ENCODE data around the gene TNRC6A.
A peak's percentile ranks its signal among the peaks of the same experiment; 100 is the strongest.
"Not testable (repeated sequence)": the region's sequence is repeated elsewhere in the genome, so short reads cannot be mapped to it uniquely, and the experiment has no call there.

Gene TNRC6A

GRCh38 chr16:24738895-24739294, 9.4 kb downstream of the TNRC6A start:
- Mint-ChIP-seq H3K27ac (no peak overlapping the region), H3K4me1 (peaks cover 80% of the 10 kb centered on the region), H3K9me3 (no peaks in the 10 kb centered on the region), H3K4me3 (no peak overlapping the region), H3K27me3 (no peaks in the 10 kb centered on the region)
- no peak for ATAC-seq
- no peak for DNase-seq

GRCh38 chr16:24741862-24742261, 12.4 kb downstream of the TNRC6A start:
- no peak overlapping the region for H3K27ac Mint-ChIP-seq

GRCh38 chr16:24742610-24743009, 13.2 kb downstream of the TNRC6A start:
- H3K4me3 Mint-ChIP-seq, ATAC-seq, H3K27me3 Mint-ChIP-seq, DNase-seq, H3K27ac Mint-ChIP-seq, H3K9me3 Mint-ChIP-seq: not testable (repeated sequence)
- H3K4me1 Mint-ChIP-seq = peaks cover 82% of the 10 kb centered on the region

More at GRCh38 chr16:24741862-24742261, 12.4 kb downstream of the TNRC6A start:
- Mint-ChIP-seq H3K27me3 (no peaks in the 10 kb centered on the region), H3K4me3 (no peak overlapping the region), H3K4me1 (peaks cover 82% of the 10 kb centered on the region), H3K9me3 (no peaks in the 10 kb centered on the region)
- DNase-seq (no peak), ATAC-seq (no peak)

- Mint-ChIP-seq H3K4me1 (peaks cover 79% of the 10 kb centered on the region), H3K27me3 (no peaks in the 10 kb centered on the region), H3K27ac (no peak overlapping the region), H3K9me3 (no peaks in the 10 kb centered on the region), H3K4me3 (no peak overlapping the region)
- DNase-seq (no peak), ATAC-seq (no peak)
Observed at GRCh38 chr16:24745391-24745790, 15.9 kb downstream of the TNRC6A start.

GRCh38 chr16:24745791-24746190, 16.3 kb downstream of the TNRC6A start:
- Mint-ChIP-seq H3K9me3 (no peaks in the 10 kb centered on the region), H3K27ac (no peak overlapping the region), H3K4me3 (no peak overlapping the region), H3K27me3 (no peaks in the 10 kb centered on the region), H3K4me1 (peaks cover 75% of the 10 kb centered on the region)
- DNase-seq (no peak), ATAC-seq (no peak)

- DNase-seq = no peak
- H3K9me3 Mint-ChIP-seq = no peaks in the 10 kb centered on the region
- H3K27ac Mint-ChIP-seq = peak overlapping the region in 1 of 2 donors; percentile 77
- H3K27me3 Mint-ChIP-seq = no peaks in the 10 kb centered on the region
- no peak for ATAC-seq
- H3K4me1 Mint-ChIP-seq = peaks cover 71% of the 10 kb centered on the region
- no peak overlapping the region for H3K4me3 Mint-ChIP-seq
Observed at GRCh38 chr16:24747441-24747840, 18.0 kb downstream of the TNRC6A start.

GRCh38 chr16:24748242-24748641, 18.8 kb downstream of the TNRC6A start:
- H3K4me1 Mint-ChIP-seq = peaks cover 77% of the 10 kb centered on the region
- DNase-seq (no peak), ATAC-seq (peak; percentile 67)
- no peaks in the 10 kb centered on the region for H3K27me3 Mint-ChIP-seq
- peak overlapping the region in 1 of 2 donors; percentile 80 for H3K27ac Mint-ChIP-seq
- H3K9me3 Mint-ChIP-seq = no peaks in the 10 kb centered on the region
- H3K4me3 Mint-ChIP-seq = no peak overlapping the region

- no peak overlapping the region for H3K4me3 Mint-ChIP-seq
- H3K27me3 Mint-ChIP-seq = no peaks in the 10 kb centered on the region
- H3K27ac Mint-ChIP-seq = no peak overlapping the region
- ATAC-seq = no peak
- no peak for DNase-seq
- H3K4me1 Mint-ChIP-seq = peaks cover 70% of the 10 kb centered on the region
- H3K9me3 Mint-ChIP-seq = no peaks in the 10 kb centered on the region
Observed at GRCh38 chr16:24749310-24749709, 19.9 kb downstream of the TNRC6A start.

- not testable (repeated sequence) for H3K9me3 Mint-ChIP-seq, ATAC-seq, DNase-seq, H3K4me3 Mint-ChIP-seq, H3K27me3 Mint-ChIP-seq, H3K27ac Mint-ChIP-seq
- peaks cover 72% of the 10 kb centered on the region for H3K4me1 Mint-ChIP-seq
Observed at GRCh38 chr16:24749872-24750271, 20.4 kb downstream of the TNRC6A start.

GRCh38 chr16:24753000-24753399, 23.5 kb downstream of the TNRC6A start:
- H3K27me3 Mint-ChIP-seq = no peaks in the 10 kb centered on the region
- H3K4me1 Mint-ChIP-seq = peaks cover 57% of the 10 kb centered on the region
- ATAC-seq = peak; percentile 29
- H3K4me3 Mint-ChIP-seq = peak overlapping the region; percentile 52 to 59
- H3K9me3 Mint-ChIP-seq = no peaks in the 10 kb centered on the region
- DNase-seq = no peak
- peak overlapping the region; percentile 39 to 67 for H3K27ac Mint-ChIP-seq

GRCh38 chr16:24753437-24753836, 24.0 kb downstream of the TNRC6A start:
- Mint-ChIP-seq H3K4me1 (peaks cover 54% of the 10 kb centered on the region), H3K9me3 (no peaks in the 10 kb centered on the region), H3K27ac (peak overlapping the region in 1 of 2 donors; percentile 67), H3K27me3 (no peaks in the 10 kb centered on the region), H3K4me3 (peak overlapping the region; percentile 52 to 59)
- peak; percentile 99 for ATAC-seq
- DNase-seq = peak in 1 of 2 donors; percentile 11

GRCh38 chr16:24754543-24754942, 25.1 kb downstream of the TNRC6A start:
- Mint-ChIP-seq H3K9me3 (no peaks in the 10 kb centered on the region), H3K27ac (no peak overlapping the region), H3K4me1 (peaks cover 45% of the 10 kb centered on the region), H3K4me3 (no peak overlapping the region), H3K27me3 (no peaks in the 10 kb centered on the region)
- no peak for ATAC-seq
- no peak for DNase-seq

- no peaks in the 10 kb centered on the region for H3K9me3 Mint-ChIP-seq
- ATAC-seq (no peak), DNase-seq (no peak)
- H3K27ac Mint-ChIP-seq = peak overlapping the region in 1 of 2 donors; percentile 75
- H3K4me1 Mint-ChIP-seq = peaks cover 45% of the 10 kb centered on the region
- H3K4me3 Mint-ChIP-seq = no peak overlapping the region
- H3K27me3 Mint-ChIP-seq = no peaks in the 10 kb centered on the region
Observed at GRCh38 chr16:24755201-24755874, 25.9 kb downstream of the TNRC6A start.

- peaks cover 26% of the 10 kb centered on the region for H3K4me1 Mint-ChIP-seq
- ATAC-seq (no peak), DNase-seq (no peak)
- H3K27ac Mint-ChIP-seq = no peak overlapping the region
- H3K9me3 Mint-ChIP-seq = no peaks in the 10 kb centered on the region
- H3K27me3 Mint-ChIP-seq = no peaks in the 10 kb centered on the region
- H3K4me3 Mint-ChIP-seq = no peak overlapping the region
Observed at GRCh38 chr16:24758373-24758772, 28.9 kb downstream of the TNRC6A start.

GRCh38 chr16:24759006-24759405, 29.6 kb downstream of the TNRC6A start:
- no peaks in the 10 kb centered on the region for H3K9me3 Mint-ChIP-seq
- H3K4me1 Mint-ChIP-seq = peaks cover 31% of the 10 kb centered on the region
- DNase-seq = no peak

GRCh38 chr16:24761526-24761925, 32.1 kb downstream of the TNRC6A start:
- Mint-ChIP-seq H3K27me3 (no peaks in the 10 kb centered on the region), H3K27ac (no peak overlapping the region), H3K4me1 (peaks cover 20% of the 10 kb centered on the region), H3K9me3 (no peaks in the 10 kb centered on the region), H3K4me3 (no peak overlapping the region)
- ATAC-seq (no peak), DNase-seq (no peak)

More at GRCh38 chr16:24759006-24759405, 29.6 kb downstream of the TNRC6A start:
- no peak for ATAC-seq
- no peak overlapping the region for H3K4me3 Mint-ChIP-seq
- no peak overlapping the region for H3K27ac Mint-ChIP-seq
- H3K27me3 Mint-ChIP-seq = no peaks in the 10 kb centered on the region

GRCh38 chr16:24764916-24765315, 35.5 kb downstream of the TNRC6A start:
- ATAC-seq (no peak), DNase-seq (no peak)
- H3K9me3 Mint-ChIP-seq = no peaks in the 10 kb centered on the region
- H3K27ac Mint-ChIP-seq = no peak overlapping the region
- H3K4me1 Mint-ChIP-seq = peaks cover 20% of the 10 kb centered on the region
- no peak overlapping the region for H3K4me3 Mint-ChIP-seq
- H3K27me3 Mint-ChIP-seq = no peaks in the 10 kb centered on the region
